ENCODE data around the gene CAPN7. TPM values are rescaled to one million over a fixed set of nuclear protein-coding genes. Genes with fewer than 3 reads are reported as not detected.

CAPN7 gene
- total and polyA plus RNA-seq, 8 donors: 7.1 to 23.9 (median 18.8) TPM

DNA sequence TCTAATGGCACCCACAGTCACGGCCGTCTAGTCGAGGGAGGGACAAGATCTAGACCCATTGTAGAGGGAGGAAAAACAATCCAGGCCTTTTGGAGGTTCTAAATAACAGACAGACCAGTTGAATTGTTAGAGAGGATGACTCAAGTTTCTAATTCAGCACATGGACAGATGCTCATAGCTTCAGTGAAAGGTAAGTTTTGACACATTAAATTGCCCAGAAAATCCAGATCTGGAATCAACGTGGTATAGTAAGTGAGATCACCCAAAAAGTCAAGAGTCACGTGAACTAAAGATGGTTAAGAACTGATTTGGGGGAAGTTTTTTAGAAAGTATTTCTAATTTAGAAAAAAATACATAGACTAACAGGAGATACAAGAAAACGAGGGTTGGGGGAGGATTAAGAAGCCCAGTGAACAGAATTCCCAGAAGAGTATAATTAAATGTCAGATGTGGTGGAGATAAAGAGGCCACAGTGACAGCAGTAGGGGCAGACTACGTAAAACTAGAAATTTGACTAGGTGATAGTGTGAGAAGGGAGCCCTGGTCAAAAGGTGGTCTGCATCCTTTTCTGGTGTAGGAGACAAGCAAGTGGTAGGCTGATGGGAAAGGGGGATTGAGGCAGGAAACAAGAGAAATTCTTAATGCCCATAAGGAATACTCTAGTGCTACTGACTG is 47.1 kb downstream of the CAPN7 start:
- no peak for ATAC-seq

GRCh38 chr3:15255215-15255614 is 49.2 kb downstream of the CAPN7 start:
- ATAC-seq: no peak
- H3K36me3 ChIP-seq: peaks cover 0 to 61% (median 24%) of the 10 kb centered on the region in 3 donors
- 93 to 98% methylated on average over 2 of the region's 2 CpGs for WGBS, 2 donors
- H3K4me3 ChIP-seq: no peak overlapping the region
- H3K4me1 ChIP-seq: no peaks in the 10 kb centered on the region
- no peak for FAIRE-seq
- no peaks in the 10 kb centered on the region for H3K9me3 ChIP-seq
- H3K27me3 ChIP-seq: no peaks in the 10 kb centered on the region
- no peak overlapping the region for H3K27ac ChIP-seq
- intact Hi-C loops (cut with DNase I): no loop called here
- DNase-seq: no peak
- TF ChIP-seq CTCF (IDR thresholded peaks at IDR 0.05): no peak

More for the DNA sequence above, 47.1 kb downstream of the CAPN7 start:
- no peak for DNase-seq
- H3K4me1 ChIP-seq: no peaks in the 10 kb centered on the region
- 82 to 89% methylated on average over 7 of the region's 7 CpGs for WGBS, 2 donors
- no peaks in the 10 kb centered on the region for H3K9me3 ChIP-seq
- H3K4me3 ChIP-seq: no peak overlapping the region
- no peak overlapping the region for H3K27ac ChIP-seq
- intact Hi-C loops (cut with DNase I): no loop called here
- FAIRE-seq: no peak
- no peak for TF ChIP-seq CTCF (IDR thresholded peaks at IDR 0.05)
- H3K36me3 ChIP-seq: peaks cover 2 to 74% (median 24%) of the 10 kb centered on the region in 3 donors
- no peaks in the 10 kb centered on the region for H3K27me3 ChIP-seq

- Histone ChIP-seq H3K9me3 (no peaks in the 10 kb centered on the region), H3K27ac (no peak overlapping the region), H3K4me1 (no peaks in the 10 kb centered on the region), H3K4me3 (no peak overlapping the region), H3K36me3 (peaks cover 0 to 45% (median 12%) of the 10 kb centered on the region in 3 donors), H3K27me3 (no peaks in the 10 kb centered on the region)
- ATAC-seq (peak in 1 of 4 donors; percentile 11), DNase-seq (no peak), FAIRE-seq (no peak)
- WGBS, 2 donors: 89 to 92% methylated on average over 8 of the region's 8 CpGs
- intact Hi-C loops (cut with DNase I): no loop called here
- no peak for TF ChIP-seq CTCF (IDR thresholded peaks at IDR 0.05)
These were observed 50.9 kb downstream of the CAPN7 start for GRCh38 chr3:15256861-15257341.

- Histone ChIP-seq H3K4me3 (no peak overlapping the region), H3K36me3 (peaks cover 0 to 35% (median 12%) of the 10 kb centered on the region in 3 donors), H3K27me3 (no peaks in the 10 kb centered on the region), H3K4me1 (peaks cover 0 to 5% (median 0%) of the 10 kb centered on the region in 3 donors), H3K9me3 (no peaks in the 10 kb centered on the region), H3K27ac (no peak overlapping the region)
- 97 to 98% methylated on average over 7 of the region's 7 CpGs for WGBS, 2 donors
- intact Hi-C loops (cut with DNase I): no loop called here
- ATAC-seq: no peak
- FAIRE-seq: no peak
- DNase-seq: no peak
- no peak for TF ChIP-seq CTCF (IDR thresholded peaks at IDR 0.05)
These were observed 52.7 kb downstream of the CAPN7 start for GRCh38 chr3:15258720-15259119.

- H3K27me3 ChIP-seq: no peaks in the 10 kb centered on the region
- H3K36me3 ChIP-seq: peaks cover 0 to 17% (median 12%) of the 10 kb centered on the region in 3 donors
- H3K27ac ChIP-seq: no peak overlapping the region
- WGBS, 2 donors: 80 to 88% methylated on average over 4 of the region's 4 CpGs
- ATAC-seq: no peak
- FAIRE-seq: no peak
- TF ChIP-seq CTCF (IDR thresholded peaks at IDR 0.05): no peak
- H3K4me3 ChIP-seq: no peak overlapping the region
- intact Hi-C loops (cut with DNase I): loop anchor here in 2 of 3 donors (10.0 kb wide), 2 partner anchors 124 to 294 kb away; no protein-coding TSS in a partner anchor
- no peak for DNase-seq
- no peaks in the 10 kb centered on the region for H3K9me3 ChIP-seq
- H3K4me1 ChIP-seq: peaks cover 0 to 11% (median 0%) of the 10 kb centered on the region in 3 donors
These were observed 54.5 kb downstream of the CAPN7 start for GRCh38 chr3:15260531-15260930.

Data from pancreas (tissue), 10 donors.